Measurements from ENCODE around the gene TTPAL. TPM values are rescaled to one million over a fixed set of nuclear protein-coding genes. Genes with fewer than 3 reads are reported as not detected.
A peak's percentile ranks its signal among the peaks of the same experiment; 100 is the strongest.

The TTPAL gene
- total RNA-seq, 4 donors from 2014 or later: 14.2 to 27.7 (median 22.3) TPM

DNA sequence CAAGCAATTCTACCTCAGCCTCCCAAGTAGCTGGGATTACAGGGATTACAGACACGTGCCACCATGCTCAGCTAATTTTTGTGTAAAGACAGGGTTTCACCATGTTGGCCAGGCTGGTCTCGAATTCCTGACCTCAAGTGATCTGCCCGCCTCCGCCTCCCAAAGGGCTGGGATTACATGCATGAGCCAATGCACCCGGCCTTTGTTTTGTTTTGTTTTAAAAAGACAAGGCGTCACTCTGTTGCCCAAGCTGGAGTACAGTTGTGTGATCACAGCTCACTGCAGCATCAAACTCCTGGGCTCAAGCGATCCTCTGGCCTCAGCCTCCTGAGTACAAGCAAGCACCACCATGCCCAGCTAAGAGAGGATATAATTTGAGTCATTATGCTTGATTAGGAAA lies 40.8 kb downstream of the TTPAL start:
- Histone ChIP-seq H3K4me1 (peaks cover 30 to 63% of the 10 kb centered on the region in 2 donors), H3K36me3 (peaks cover 0 to 5% of the 10 kb centered on the region in 2 donors), H3K4me3 (replicated peaks in 1 of 3) (no peak overlapping the region), H3K9me3 (no peaks in the 10 kb centered on the region), H3K27me3 (no peaks in the 10 kb centered on the region), H3K27ac (peak overlapping the region in 2 of 3 donors; percentile 18 to 27)
- DNase-seq: no peak
- intact Hi-C loops (cut with DNase I): no loop called here
- WGBS, 2 donors: 62 to 67% methylated on average over 7 of the region's 7 CpGs
- TF ChIP-seq POLR2A (IDR thresholded peaks at IDR 0.05) (no peak), CTCF (IDR thresholded peaks at IDR 0.05) (no peak)

DNA sequence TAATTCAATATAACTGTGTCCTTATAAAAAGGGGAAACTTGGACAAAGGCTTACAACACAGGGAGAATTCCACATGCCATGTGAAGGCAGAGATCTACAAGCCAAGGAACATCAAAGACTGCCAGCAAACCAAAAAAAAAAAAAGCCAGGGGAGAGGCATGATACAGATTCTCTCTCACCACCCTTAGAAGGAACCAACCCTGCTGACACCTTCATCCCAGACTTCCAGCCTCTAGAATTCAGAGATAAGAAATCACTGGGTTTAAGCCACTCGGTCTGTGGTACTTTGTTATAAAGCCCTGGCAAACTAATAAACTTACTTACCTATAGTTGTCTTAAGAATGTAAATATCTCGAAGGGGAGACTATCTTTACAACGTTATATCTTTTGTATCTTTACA lies 41.8 kb downstream of the TTPAL start:
- 91 to 92% methylated on average over 3 of the region's 3 CpGs for WGBS, 2 donors
- TF ChIP-seq POLR2A (IDR thresholded peaks at IDR 0.05) (no peak), CTCF (IDR thresholded peaks at IDR 0.05) (no peak)
- no peak overlapping the region for H3K4me3 ChIP-seq (replicated peaks in 1 of 3)
- H3K36me3 ChIP-seq: peaks cover 0 to 5% of the 10 kb centered on the region in 2 donors
- intact Hi-C loops (cut with DNase I): no loop called here
- DNase-seq: no peak
- H3K9me3 ChIP-seq: no peaks in the 10 kb centered on the region
- peaks cover 30 to 60% of the 10 kb centered on the region in 2 donors for H3K4me1 ChIP-seq
- H3K27me3 ChIP-seq: no peaks in the 10 kb centered on the region
- peak overlapping the region in 2 of 3 donors; percentile 6 to 54 for H3K27ac ChIP-seq

DNA sequence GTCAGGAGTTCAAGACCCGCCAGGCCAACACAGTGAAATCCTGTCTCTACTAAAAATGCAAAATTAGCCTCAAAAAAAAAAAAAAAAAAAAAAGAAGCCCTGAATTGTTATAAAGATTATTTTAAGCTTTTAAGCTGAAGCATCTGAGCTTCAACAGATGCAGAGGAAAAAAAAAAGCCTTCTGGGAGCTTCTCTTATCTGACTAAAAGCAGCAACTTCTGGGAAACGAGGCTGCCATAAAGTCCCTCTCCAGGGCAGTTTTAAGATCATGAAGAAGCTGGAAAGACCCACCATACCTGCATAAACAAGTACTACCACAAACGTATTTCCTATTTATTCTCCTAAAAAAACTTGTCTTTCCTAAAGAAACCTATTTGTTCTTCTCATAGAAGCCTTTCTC lies 42.6 kb downstream of the TTPAL start:
- Histone ChIP-seq H3K4me3 (replicated peaks in 1 of 3) (no peak overlapping the region), H3K9me3 (no peaks in the 10 kb centered on the region), H3K36me3 (peaks cover 0 to 1% of the 10 kb centered on the region in 2 donors), H3K27me3 (no peaks in the 10 kb centered on the region), H3K27ac (peak overlapping the region in 1 of 3 donors; percentile 54), H3K4me1 (peaks cover 30 to 60% of the 10 kb centered on the region in 2 donors)
- DNase-seq: no peak
- WGBS, 2 donors: 72% methylated on average over 3 of the region's 3 CpGs
- no peak for TF ChIP-seq CTCF (IDR thresholded peaks at IDR 0.05)
- TF ChIP-seq POLR2A (IDR thresholded peaks at IDR 0.05): no peak
- intact Hi-C loops (cut with DNase I): no loop called here

GRCh38 chr20:44520881-44521280 lies 45.2 kb downstream of the TTPAL start:
- H3K9me3 ChIP-seq: no peaks in the 10 kb centered on the region
- no peak for TF ChIP-seq CTCF (IDR thresholded peaks at IDR 0.05)
- TF ChIP-seq POLR2A (IDR thresholded peaks at IDR 0.05): no peak
- H3K27me3 ChIP-seq: no peaks in the 10 kb centered on the region
- no peaks in the 10 kb centered on the region for H3K36me3 ChIP-seq
- H3K27ac ChIP-seq: peak overlapping the region; percentile 91 to 100 (median 100)
- 46 to 61% methylated on average over 3 of the region's 3 CpGs for WGBS, 2 donors
- H3K4me1 ChIP-seq: peaks cover 21 to 47% of the 10 kb centered on the region in 2 donors
- H3K4me3 ChIP-seq (replicated peaks in 1 of 3): peak overlapping the region; percentile 71 to 100 (median 96)
- no peak for DNase-seq
- intact Hi-C loops (cut with DNase I): no loop called here

- Histone ChIP-seq H3K4me3 (replicated peaks in 1 of 3) (peak within 1 kb of the TSS; percentile 71 to 100 (median 96)), H3K27ac (peak within 1 kb of the TSS; percentile 91 to 100 (median 100)), H3K9me3 (no peaks in the 10 kb centered on the region), H3K36me3 (no peaks in the 10 kb centered on the region), H3K4me1 (peaks cover 20 to 38% of the 10 kb centered on the region in 2 donors), H3K27me3 (no peaks in the 10 kb centered on the region)
- intact Hi-C loops (cut with DNase I): no loop called here
- peak; percentile 96 to 97 for DNase-seq
- WGBS, 2 donors: 1% methylated on average over 18 to 22 of the region's 49 CpGs
- TF ChIP-seq POLR2A (IDR thresholded peaks at IDR 0.05) (peak; percentile 60 to 96), CTCF (IDR thresholded peaks at IDR 0.05) (peak in 4 of 6 experiments; percentile 23 to 48 (median 37))
These were observed 46.1 kb downstream of the TTPAL start, which contains the start of gene SERINC3 for GRCh38 chr20:44521484-44522481. Gene SERINC3 (minus strand): TSS chr20:44522070. CDS start chr20:44521951, 119 bp downstream.
